Measurements from ENCODE around the gene TBC1D9.

DNA sequence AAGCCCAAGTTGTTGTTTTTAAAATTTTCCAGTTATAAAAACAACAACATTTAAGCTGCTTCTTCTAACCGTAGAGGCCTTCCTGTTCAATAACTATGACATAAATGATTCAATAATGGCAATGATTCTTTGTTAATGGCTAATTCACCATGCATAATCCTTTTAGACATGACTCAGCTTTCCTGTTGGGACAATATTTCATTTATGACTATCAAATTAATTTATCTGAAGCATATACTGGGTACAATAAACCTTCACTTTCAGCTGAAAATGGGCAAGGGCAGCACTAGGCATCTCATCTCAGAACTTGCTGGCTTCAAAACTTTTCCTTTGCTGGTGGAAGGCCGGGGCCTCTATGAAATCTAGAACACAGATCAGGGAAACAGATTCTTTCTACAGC lies 38.9 kb downstream of the TBC1D9 start:
- TF ChIP-seq, protein P1, sequence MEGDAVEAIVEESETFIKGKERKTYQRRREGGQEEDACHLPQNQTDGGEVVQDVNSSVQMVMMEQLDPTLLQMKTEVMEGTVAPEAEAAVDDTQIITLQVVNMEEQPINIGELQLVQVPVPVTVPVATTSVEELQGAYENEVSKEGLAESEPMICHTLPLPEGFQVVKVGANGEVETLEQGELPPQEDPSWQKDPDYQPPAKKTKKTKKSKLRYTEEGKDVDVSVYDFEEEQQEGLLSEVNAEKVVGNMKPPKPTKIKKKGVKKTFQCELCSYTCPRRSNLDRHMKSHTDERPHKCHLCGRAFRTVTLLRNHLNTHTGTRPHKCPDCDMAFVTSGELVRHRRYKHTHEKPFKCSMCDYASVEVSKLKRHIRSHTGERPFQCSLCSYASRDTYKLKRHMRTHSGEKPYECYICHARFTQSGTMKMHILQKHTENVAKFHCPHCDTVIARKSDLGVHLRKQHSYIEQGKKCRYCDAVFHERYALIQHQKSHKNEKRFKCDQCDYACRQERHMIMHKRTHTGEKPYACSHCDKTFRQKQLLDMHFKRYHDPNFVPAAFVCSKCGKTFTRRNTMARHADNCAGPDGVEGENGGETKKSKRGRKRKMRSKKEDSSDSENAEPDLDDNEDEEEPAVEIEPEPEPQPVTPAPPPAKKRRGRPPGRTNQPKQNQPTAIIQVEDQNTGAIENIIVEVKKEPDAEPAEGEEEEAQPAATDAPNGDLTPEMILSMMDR (IDR thresholded peaks at IDR 0.05) = no peak
- no peak for TF ChIP-seq POLR2A (IDR thresholded peaks at IDR 0.05)
